KMS-11 (cell line): Measurements from ENCODE around the gene GARRE1.
"Not testable (repeated sequence)": the region's sequence is repeated elsewhere in the genome, so short reads cannot be mapped to it uniquely, and the experiment has no call there.

Source experiments
- H2AFZ ChIP-seq: fragments of 200-600 bp; sonication (generic); 2 replicates; pipeline ENCODE4 v1.6.1; 2016; ENCODE audit warnings: antibody characterized with exemption, mixed run types, low read depth
- H3K27ac ChIP-seq: fragments of 200-600 bp; sonication (generic); 2 replicates; pipeline ENCODE4 v1.6.1; 2016; ENCODE audit warnings: mild to moderate bottlenecking, mixed run types
- H3K27me3 ChIP-seq: fragments of 200-600 bp; sonication (generic); 2 replicates; pipeline ENCODE4 v1.6.1; 2017; ENCODE audit warnings: mild to moderate bottlenecking, low read depth, mixed run types, moderate library complexity; ENCODE audit not compliant: insufficient read depth
- H3K36me3 ChIP-seq: fragments of 200-600 bp; sonication (generic); 2 replicates; pipeline ENCODE4 v1.6.1; 2017; ENCODE audit warnings: mild to moderate bottlenecking, mixed run types; ENCODE audit not compliant: insufficient read depth
- H3K4me1 ChIP-seq: fragments of 200-600 bp; sonication (generic); 2 replicates; pipeline ENCODE4 v1.6.1; 2016; ENCODE audit warnings: mild to moderate bottlenecking, low read depth, mixed run types; ENCODE audit not compliant: poor library complexity, severe bottlenecking
- H3K4me2 ChIP-seq: fragments of 200-600 bp; sonication (generic); 2 replicates; pipeline ENCODE4 v1.7.0; 2016; ENCODE audit warnings: mild to moderate bottlenecking, mixed run types
- H3K4me3 ChIP-seq: fragments of 200-600 bp; sonication (generic); IDR thresholded peaks from 2 replicates; pipeline ENCODE4 v1.6.1; 2017; ENCODE audit warnings: low read depth, low read length, mixed read lengths; ENCODE audit not compliant: insufficient read depth
- H3K79me2 ChIP-seq: fragments of 200-600 bp; sonication (generic); 2 replicates; pipeline ENCODE4 v1.6.1; 2016; ENCODE audit warnings: low read depth, mixed run types; ENCODE audit not compliant: insufficient read depth
- H3K9ac ChIP-seq: fragments of 200-600 bp; sonication (generic); 2 replicates; pipeline ENCODE4 v1.6.1; 2016; ENCODE audit warnings: mild to moderate bottlenecking, mixed run types
- H4K20me1 ChIP-seq: fragments of 200-600 bp; sonication (generic); 2 replicates; pipeline ENCODE4 v1.6.1; 2016; ENCODE audit warnings: mild to moderate bottlenecking, mixed run types; ENCODE audit not compliant: insufficient read depth
- CTCF ChIP-seq: fragments of 200-600 bp; sonication (generic); conservative IDR thresholded peaks from 2 replicates; pipeline ENCODE4 v1.6.1; 2017; ENCODE audit warnings: low read depth, mild to moderate bottlenecking, antibody characterized with exemption, low read length, moderate library complexity, mixed read lengths

GARRE1 gene

DNA sequence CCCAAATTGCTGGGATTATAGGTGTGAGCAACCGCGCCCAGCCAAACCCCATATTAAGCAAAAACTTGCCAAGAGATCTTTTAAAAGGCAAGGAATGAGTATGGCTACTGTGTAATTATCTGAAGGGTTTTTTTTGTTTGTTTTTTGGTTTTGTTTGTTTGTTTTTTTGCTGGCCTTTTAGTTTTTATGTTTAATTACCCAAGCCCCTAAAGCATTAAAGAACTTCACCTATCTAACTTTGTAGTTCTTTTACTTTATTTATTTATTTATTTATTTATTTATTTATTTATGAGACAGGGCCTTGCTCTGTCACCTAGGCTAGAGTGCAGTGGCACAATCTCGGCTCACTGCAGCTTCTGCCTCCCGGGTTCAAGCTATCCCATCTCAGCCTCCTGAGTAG lies 40.3 kb upstream of the GARRE1 start:
- peaks cover 32% of the 10 kb centered on the region for H3K4me1 ChIP-seq
- TF ChIP-seq CTCF = no peak
- no peak overlapping the region for H3K27ac ChIP-seq
- peaks cover 7% of the 10 kb centered on the region for H4K20me1 ChIP-seq
- no peak overlapping the region for H3K4me3 ChIP-seq
- no peak overlapping the region for H3K9ac ChIP-seq
- H2AFZ ChIP-seq = no peak overlapping the region
- no peaks in the 10 kb centered on the region for H3K27me3 ChIP-seq
- peaks cover 11% of the 10 kb centered on the region; the same call in 1 of the 2 replicates for H3K79me2 ChIP-seq
- H3K4me2 ChIP-seq = no peak overlapping the region
- H3K36me3 ChIP-seq = peaks cover 11% of the 10 kb centered on the region; the same call in 1 of the 2 replicates

- H3K4me2 ChIP-seq = no peak overlapping the region
- H4K20me1 ChIP-seq = 0 out of 2 replicates have a peak, but pooled peaks cover 14% of the 10 kb centered on the region
- H3K79me2 ChIP-seq = peaks cover 17% of the 10 kb centered on the region; the same call in 1 of the 2 replicates
- TF ChIP-seq CTCF = no peak
- no peak overlapping the region for H2AFZ ChIP-seq
- peaks cover 39% of the 10 kb centered on the region for H3K4me1 ChIP-seq
- peaks cover 6% of the 10 kb centered on the region; the same call in 1 of the 2 replicates for H3K36me3 ChIP-seq
- H3K27me3 ChIP-seq = no peaks in the 10 kb centered on the region
- no peak overlapping the region for H3K27ac ChIP-seq
- no peak overlapping the region for H3K9ac ChIP-seq
- no peak overlapping the region for H3K4me3 ChIP-seq
These were observed 39.2 kb upstream of the GARRE1 start for GRCh38 chr19:34215006-34215665.

DNA sequence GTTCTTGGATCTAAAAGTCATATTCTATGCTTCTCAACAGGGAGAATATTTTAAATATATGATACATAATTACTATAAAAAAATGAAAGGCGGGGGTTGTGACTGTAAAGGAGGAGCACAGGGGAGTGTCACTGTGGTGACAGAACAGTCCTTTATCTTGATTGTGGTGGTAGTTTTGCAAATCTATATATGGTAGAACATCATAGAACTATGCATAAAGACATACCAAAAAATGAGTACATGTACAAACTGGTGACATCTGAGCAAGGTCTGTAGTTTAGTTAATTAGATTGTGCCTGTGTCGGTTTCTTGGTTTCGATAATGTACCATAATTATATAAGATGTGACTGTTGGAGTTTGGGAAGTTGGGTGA lies 38.7 kb upstream of the GARRE1 start:
- Histone ChIP-seq H4K20me1 (0 out of 2 replicates have a peak, but pooled peaks cover 16% of the 10 kb centered on the region), H3K9ac (no peak overlapping the region), H3K79me2 (peaks cover 17% of the 10 kb centered on the region; the same call in 1 of the 2 replicates), H3K4me3 (no peak overlapping the region), H3K36me3 (peaks cover 4% of the 10 kb centered on the region; the same call in 1 of the 2 replicates), H2AFZ (no peak overlapping the region), H3K27me3 (no peaks in the 10 kb centered on the region), H3K4me2 (no peak overlapping the region), H3K27ac (no peak overlapping the region), H3K4me1 (peaks cover 44% of the 10 kb centered on the region)
- no peak for TF ChIP-seq CTCF

- H3K27ac ChIP-seq, H3K9ac ChIP-seq, H3K27me3 ChIP-seq, H3K36me3 ChIP-seq, H3K4me2 ChIP-seq, H3K4me3 ChIP-seq, H2AFZ ChIP-seq: not testable (repeated sequence)
- peaks cover 46% of the 10 kb centered on the region for H3K4me1 ChIP-seq
- H4K20me1 ChIP-seq = 0 out of 2 replicates have a peak, but pooled peaks cover 16% of the 10 kb centered on the region
- peaks cover 23% of the 10 kb centered on the region; the same call in 1 of the 2 replicates for H3K79me2 ChIP-seq
These were observed 37.6 kb upstream of the GARRE1 start for GRCh38 chr19:34216745-34217219.
